SK-MEL-5 (cell line): ENCODE results near the gene LCT. TPM values are rescaled to one million over a fixed set of nuclear protein-coding genes. Genes with fewer than 3 reads are reported as not detected.
A peak's percentile ranks its signal among the peaks of the same experiment; 100 is the strongest.
"Not testable (repeated sequence)": the region's sequence is repeated elsewhere in the genome, so short reads cannot be mapped to it uniquely, and the experiment has no call there.

ENCODE experiments used
- DNase-seq: peaks from one replicate; pipeline ENCODE4 v3.0.0-alpha.2; 2016; ENCODE audit warnings: low read depth, low spot score
- in situ Hi-C: cut with HindIII; loops from 2 replicates; pipeline ENCODE4 v1.10.0; 2016; ENCODE audit warnings: low sequenced_read_pairs, high pct_unique_total_duplicates, low pct_unique_long_range_greater_than_20kb
- polyA plus RNA-seq, 2 experiments: library from polyadenylated mRNA; depleted of rRNA; stranded (reverse); fragments of >200 nt; gene quantifications; 2 replicates each; pipeline ENCODE4 v1.2.3, GENCODE V29; 2015
- total RNA-seq: library from RNA; depleted of rRNA; stranded (reverse); fragments of >200 nt; shearing (Covaris generic); gene quantifications from 2 replicates; pipeline ENCODE4 v1.2.3, GENCODE V29; 2014; rRNA removed

The LCT gene
- not detected in 2 replicates for total RNA-seq
- 0.04 TPM in 1 of 2 replicates, not detected in the other for polyA plus RNA-seq (2015; cell fraction: cytosol; rRNA removed)
- 0.08 TPM in 1 of 2 replicates, not detected in the other for polyA plus RNA-seq (2015; cell fraction: nucleus; rRNA removed)

- no peak for DNase-seq
- in situ Hi-C loops: no loop called here
These were observed at the start of gene LCT for GRCh38 chr2:135836596-135837270. Gene LCT, minus strand, starts transcription at chr2:135837184. Its CDS starts 15 bp downstream, at chr2:135837169.

GRCh38 chr2:135885709-135886108 is 48.7 kb upstream of the LCT start:
- DNase-seq: no peak
- in situ Hi-C loops: no loop called here

- DNase-seq: no peak
- in situ Hi-C loops: no loop called here
These were observed 45.4 kb upstream of the LCT start for GRCh38 chr2:135882415-135882814.

GRCh38 chr2:135876770-135877169 is 39.8 kb upstream of the LCT start:
- DNase-seq, in situ Hi-C loops: not testable (repeated sequence)

- in situ Hi-C loops: no loop called here
- peak; percentile 99 for DNase-seq
These were observed 39.2 kb upstream of the LCT start, which contains the start of gene MCM6 for GRCh38 chr2:135876066-135876711. Gene MCM6, minus strand, starts transcription at chr2:135876443. Its CDS starts 78 bp downstream, at chr2:135876365.

- in situ Hi-C loops: no loop called here
- peak; percentile 45 for DNase-seq
These were observed 38.6 kb upstream of the LCT start for GRCh38 chr2:135875491-135876065.

- DNase-seq: no peak
- in situ Hi-C loops: no loop called here
These were observed 37.9 kb upstream of the LCT start for GRCh38 chr2:135874777-135875365.

GRCh38 chr2:135870571-135870970 is 33.6 kb upstream of the LCT start:
- DNase-seq: no peak
- in situ Hi-C loops: no loop called here

- in situ Hi-C loops: no loop called here
- no peak for DNase-seq
These were observed 26.2 kb upstream of the LCT start for GRCh38 chr2:135863233-135863632.

- in situ Hi-C loops: no loop called here
- no peak for DNase-seq
These were observed 25.7 kb upstream of the LCT start for GRCh38 chr2:135862718-135863117.

GRCh38 chr2:135853401-135853800 is 16.4 kb upstream of the LCT start:
- DNase-seq: no peak
- in situ Hi-C loops: no loop called here

- in situ Hi-C loops: no loop called here
- DNase-seq: no peak
These were observed 14.9 kb upstream of the LCT start for GRCh38 chr2:135851858-135852257.

- DNase-seq: no peak
- in situ Hi-C loops: no loop called here
These were observed 14.1 kb upstream of the LCT start for GRCh38 chr2:135850892-135851668.

GRCh38 chr2:135849087-135849486 is 12.1 kb upstream of the LCT start:
- no peak for DNase-seq
- in situ Hi-C loops: no loop called here

GRCh38 chr2:135845997-135846396 is 9.0 kb upstream of the LCT start:
- in situ Hi-C loops: no loop called here
- no peak for DNase-seq

GRCh38 chr2:135845257-135845656 is 8.3 kb upstream of the LCT start:
- in situ Hi-C loops: no loop called here
- no peak for DNase-seq

- DNase-seq: no peak
- in situ Hi-C loops: no loop called here
These were observed 7.4 kb upstream of the LCT start for GRCh38 chr2:135844301-135844895.
